HEK293 (cell line): ENCODE measurements around the gene TMEM14A.

Experiments used
- CTCF ChIA-PET: fragments of 350-600 bp; formaldehyde crosslinking; extraction: SDS; loops from one replicate; lab custom pipeline; 2021; ENCODE audit warnings: antibody characterized with exemption; lab: Yijun Ruan, JAX
- POLR2A ChIA-PET: fragments of 300-600 bp; formaldehyde crosslinking; extraction: SDS; loops from one replicate; lab custom pipeline; 2020; ENCODE audit warnings: antibody characterized with exemption, inconsistent platforms; lab: Yijun Ruan, JAX
- H3K27ac ChIP-seq: fragments of 200-500 bp; sonication (Bioruptor generic); 2 replicates; pipeline ENCODE4 v1.5.1; 2014; ENCODE audit warnings: low read depth, low read length, control low read depth, inconsistent platforms; ENCODE audit errors: extremely low read depth
- H3K36me3 ChIP-seq, 2 experiments: fragments of 200-500 bp in 1 of 2; sonication (Bioruptor generic) in 1 of 2; 1 replicate in 1 of 2; 2 replicates in 1 of 2; pipeline ENCODE4 v1.5.1; 2014 to 2017; ENCODE audit warnings: inconsistent platforms in 2 of 2, low read length in 2 of 2; ENCODE audit not compliant: control insufficient read depth in 2 of 2, insufficient read depth in 1 of 2
- H3K4me1 ChIP-seq: fragments of 200-500 bp; sonication (Bioruptor generic); 2 replicates; pipeline ENCODE4 v1.5.1; 2014; ENCODE audit warnings: mild to moderate bottlenecking, low read length, inconsistent platforms; ENCODE audit not compliant: control insufficient read depth, insufficient read depth
- H3K4me3 ChIP-seq: 2 replicates; pipeline ENCODE4 v1.5.1; 2011; ENCODE audit warnings: low read depth, mild to moderate bottlenecking, control low read depth, low read length, moderate library complexity
- H3K9me3 ChIP-seq: fragments of 200-500 bp; sonication (Bioruptor generic); 2 replicates; pipeline ENCODE4 v1.5.1; 2014; ENCODE audit warnings: low read depth, low read length, inconsistent platforms; ENCODE audit not compliant: control insufficient read depth, insufficient read depth
- BCL11B ChIP-seq: fragments of 450-650 bp; formaldehyde crosslinking; IDR thresholded peaks from 2 replicates; pipeline ENCODE4 v1.5.1; 2016; ENCODE audit warnings: low read depth, missing biosample characterization, missing genetic modification characterization
- CTCF ChIP-seq: fragments of 450-650 bp; formaldehyde crosslinking; IDR thresholded peaks from 2 replicates; pipeline ENCODE4 v1.5.1; 2016; ENCODE audit warnings: missing biosample characterization, missing genetic modification characterization
- HOXD13 ChIP-seq: sonication (generic); formaldehyde crosslinking; IDR thresholded peaks from 2 replicates; pipeline ENCODE4 v1.8.0; 2022; ENCODE audit warnings: missing genetic modification reagents, borderline replicate concordance
- KLF8 ChIP-seq: fragments of 450-650 bp; formaldehyde crosslinking; IDR thresholded peaks from 2 replicates; pipeline ENCODE4 v1.5.1; 2016; ENCODE audit warnings: missing biosample characterization, missing genetic modification characterization
- OSR2 ChIP-seq: fragments of 450-650 bp; formaldehyde crosslinking; IDR thresholded peaks from 2 replicates; pipeline ENCODE4 v1.5.1; 2016; ENCODE audit warnings: missing biosample characterization, missing genetic modification characterization
- ZIC2 ChIP-seq: fragments of 450-650 bp; formaldehyde crosslinking; IDR thresholded peaks from 2 replicates; pipeline ENCODE4 v1.5.1; 2016; ENCODE audit warnings: missing biosample characterization, missing genetic modification characterization
- ZNF114 ChIP-seq: fragments of 450-650 bp; formaldehyde crosslinking; IDR thresholded peaks from 2 replicates; pipeline ENCODE4 v1.5.0; 2017; ENCODE audit warnings: missing biosample characterization, missing genetic modification characterization
- ZNF121 ChIP-seq: fragments of 450-650 bp; formaldehyde crosslinking; IDR thresholded peaks from 2 replicates; pipeline ENCODE4 v1.5.1; 2016; ENCODE audit warnings: missing biosample characterization, missing genetic modification characterization
- ZNF148 ChIP-seq: fragments of 450-650 bp; formaldehyde crosslinking; IDR thresholded peaks from 2 replicates; pipeline ENCODE4 v1.5.0; 2017; ENCODE audit warnings: missing biosample characterization, missing genetic modification characterization, borderline replicate concordance
- ZNF16 ChIP-seq: fragments of 450-650 bp; formaldehyde crosslinking; IDR thresholded peaks from 2 replicates; pipeline ENCODE4 v1.5.1; 2016; ENCODE audit warnings: low read depth, missing biosample characterization, missing genetic modification characterization
- ZNF2 ChIP-seq: fragments of 450-650 bp; formaldehyde crosslinking; IDR thresholded peaks from 2 replicates; pipeline ENCODE4 v1.5.1; 2016; ENCODE audit warnings: missing biosample characterization, missing genetic modification characterization
- ZNF221 ChIP-seq: fragments of 450-650 bp; formaldehyde crosslinking; IDR thresholded peaks from 2 replicates; pipeline ENCODE4 v1.5.1; 2017; ENCODE audit warnings: missing biosample characterization, missing genetic modification characterization, borderline replicate concordance
- ZNF239 ChIP-seq: fragments of 450-650 bp; formaldehyde crosslinking; IDR thresholded peaks from 2 replicates; pipeline ENCODE4 v1.5.1; 2016; ENCODE audit warnings: missing biosample characterization, missing genetic modification characterization
- ZNF549 ChIP-seq: fragments of 450-650 bp; IDR thresholded peaks from 2 replicates; pipeline ENCODE4 v1.5.1; 2018; ENCODE audit warnings: missing biosample characterization, missing genetic modification characterization, mild to moderate bottlenecking, inconsistent platforms, moderate library complexity
- ZNF843 ChIP-seq: fragments of 450-650 bp; formaldehyde crosslinking; IDR thresholded peaks from 2 replicates; pipeline ENCODE4 v1.5.1; 2016; ENCODE audit warnings: missing biosample characterization, missing genetic modification characterization
- ZSCAN16 ChIP-seq: fragments of 450-650 bp; formaldehyde crosslinking; IDR thresholded peaks from 2 replicates; pipeline ENCODE4 v1.5.1; 2016; ENCODE audit warnings: missing biosample characterization, missing genetic modification characterization
- TF ChIP-seq, protein P1 (sequence below): fragments of 450-650 bp; formaldehyde crosslinking; IDR thresholded peaks from 2 replicates; pipeline ENCODE4 v1.5.1; 2016; ENCODE audit warnings: missing biosample characterization, missing genetic modification characterization, low read depth

Gene TMEM14A

DNA sequence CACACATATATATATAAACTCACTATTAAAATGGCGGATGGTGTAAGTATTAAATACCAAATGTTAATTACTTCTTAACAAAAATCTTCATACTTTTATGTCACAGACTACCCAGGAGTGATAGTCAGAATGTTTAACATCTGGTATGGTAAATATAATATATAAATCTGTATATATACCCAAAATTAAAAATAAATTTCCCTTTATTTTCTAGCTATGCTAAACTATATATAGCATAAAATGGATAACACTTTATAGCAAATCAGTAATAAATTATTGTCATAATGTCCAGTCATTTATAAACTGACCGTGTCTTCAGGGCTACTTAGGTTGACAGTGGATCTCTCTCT is 55.3 kb downstream of the TMEM14A start:
- H3K36me3 ChIP-seq: no peaks in the 10 kb centered on the region
- H3K4me1 ChIP-seq: peaks cover 4% of the 10 kb centered on the region; the same call in 1 of the 2 replicates
- no peak for TF ChIP-seq OSR2 (tag by site-specific recombination)
- no peak for TF ChIP-seq ZNF114 (tag by site-specific recombination)
- TF ChIP-seq KLF8 (tag by site-specific recombination): no peak
- no peak for TF ChIP-seq ZNF16 (tag by site-specific recombination)
- TF ChIP-seq BCL11B (tag by site-specific recombination): no peak
- TF ChIP-seq, protein P1, sequence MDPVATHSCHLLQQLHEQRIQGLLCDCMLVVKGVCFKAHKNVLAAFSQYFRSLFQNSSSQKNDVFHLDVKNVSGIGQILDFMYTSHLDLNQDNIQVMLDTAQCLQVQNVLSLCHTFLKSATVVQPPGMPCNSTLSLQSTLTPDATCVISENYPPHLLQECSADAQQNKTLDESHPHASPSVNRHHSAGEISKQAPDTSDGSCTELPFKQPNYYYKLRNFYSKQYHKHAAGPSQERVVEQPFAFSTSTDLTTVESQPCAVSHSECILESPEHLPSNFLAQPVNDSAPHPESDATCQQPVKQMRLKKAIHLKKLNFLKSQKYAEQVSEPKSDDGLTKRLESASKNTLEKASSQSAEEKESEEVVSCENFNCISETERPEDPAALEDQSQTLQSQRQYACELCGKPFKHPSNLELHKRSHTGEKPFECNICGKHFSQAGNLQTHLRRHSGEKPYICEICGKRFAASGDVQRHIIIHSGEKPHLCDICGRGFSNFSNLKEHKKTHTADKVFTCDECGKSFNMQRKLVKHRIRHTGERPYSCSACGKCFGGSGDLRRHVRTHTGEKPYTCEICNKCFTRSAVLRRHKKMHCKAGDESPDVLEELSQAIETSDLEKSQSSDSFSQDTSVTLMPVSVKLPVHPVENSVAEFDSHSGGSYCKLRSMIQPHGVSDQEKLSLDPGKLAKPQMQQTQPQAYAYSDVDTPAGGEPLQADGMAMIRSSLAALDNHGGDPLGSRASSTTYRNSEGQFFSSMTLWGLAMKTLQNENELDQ (tag by site-specific recombination): no peak
- no peak for TF ChIP-seq ZNF843
- TF ChIP-seq HOXD13 (CRISPR knock-in tag): no peak
- no peak for TF ChIP-seq ZSCAN16 (tag by site-specific recombination)
- no peaks in the 10 kb centered on the region for H3K9me3 ChIP-seq
- ChIA-PET POLR2A (no interaction called here), CTCF (interaction anchor here (0.6 to 1.0 kb wide), 5 partner anchors 16 to 744 kb away, joined by 3 to 5 read pairs (median 3); no protein-coding TSS in a partner anchor)
- no peak overlapping the region for H3K4me3 ChIP-seq
- H3K27ac ChIP-seq: no peak overlapping the region

GRCh38 chr6:52726741-52727535 is 56.0 kb downstream of the TMEM14A start:
- CTCF ChIA-PET: interaction anchor here (0.8 kb wide), 1 partner anchor 17 kb away, joined by 3 read pairs; no protein-coding TSS in a partner anchor
- peak; percentile 15; the same call in 1 of the 2 replicates for TF ChIP-seq ZIC2 (tag by site-specific recombination)
- no peak for TF ChIP-seq ZNF148 (tag by site-specific recombination)
- H3K36me3 ChIP-seq: no peaks in the 10 kb centered on the region
- peaks cover 4% of the 10 kb centered on the region; the same call in 1 of the 2 replicates for H3K4me1 ChIP-seq
- POLR2A ChIA-PET: no interaction called here
- H3K27ac ChIP-seq: no peak overlapping the region
- no peaks in the 10 kb centered on the region for H3K9me3 ChIP-seq
- no peak overlapping the region for H3K4me3 ChIP-seq

- POLR2A ChIA-PET: no interaction called here
- H3K4me1 ChIP-seq: peaks cover 4% of the 10 kb centered on the region; the same call in 1 of the 2 replicates
Measured at GRCh38 chr6:52727908-52728307, 57.0 kb downstream of the TMEM14A start.

GRCh38 chr6:52728394-52728793 is 57.5 kb downstream of the TMEM14A start:
- POLR2A ChIA-PET: no interaction called here
- CTCF ChIA-PET: interaction anchor here (0.6 to 0.7 kb wide), 2 partner anchors 392 to 712 kb away, joined by 3 to 4 read pairs; no protein-coding TSS in a partner anchor
- Histone ChIP-seq H3K27ac (no peak overlapping the region), H3K36me3 (no peaks in the 10 kb centered on the region), H3K4me3 (no peak overlapping the region), H3K9me3 (no peaks in the 10 kb centered on the region), H3K4me1 (peaks cover 4% of the 10 kb centered on the region; the same call in 1 of the 2 replicates)
- TF ChIP-seq CTCF (tag by site-specific recombination) (no peak), ZNF121 (no peak), ZNF549 (tag by site-specific recombination) (peak; percentile 96), KLF8 (tag by site-specific recombination) (no peak)
- TF ChIP-seq, protein P1 (tag by site-specific recombination): no peak

More at GRCh38 chr6:52727908-52728307, 57.0 kb downstream of the TMEM14A start:
- CTCF ChIA-PET: interaction anchor here (0.6 kb wide), 1 partner anchor 712 kb away, joined by 3 read pairs; no protein-coding TSS in a partner anchor
- Histone ChIP-seq H3K9me3 (no peaks in the 10 kb centered on the region), H3K27ac (no peak overlapping the region), H3K36me3 (no peaks in the 10 kb centered on the region), H3K4me3 (no peak overlapping the region)
- TF ChIP-seq ZNF239 (tag by site-specific recombination) (no peak), ZNF2 (tag by site-specific recombination) (no peak), ZNF221 (no peak)
